ENCODE data around the gene CCNL2. TPM values are rescaled to one million over a fixed set of nuclear protein-coding genes. Genes with fewer than 3 reads are reported as not detected.
A peak's percentile ranks its signal among the peaks of the same experiment; 100 is the strongest.
"Not testable (repeated sequence)": the region's sequence is repeated elsewhere in the genome, so short reads cannot be mapped to it uniquely, and the experiment has no call there.

CCNL2 gene
- 100 to 1,000 TPM; 122 to 249 (median 142) TPM for total RNA-seq

GRCh38 chr1:1399187-1399871, at the start of gene CCNL2:
CCNL2 (minus strand) TSS chr1:1399335; CDS start chr1:1399306, 29 bp downstream.
- DNase-seq (ENCODE audit: low spot score in 2 of 2) = peak; percentile 96 to 100
- intact Hi-C loops (cut with DNase I; ENCODE audit: low total_unique reads) = no loop called here
- TF ChIP-seq POLR2A (IDR thresholded peaks at IDR 0.05) = no peak
- TF ChIP-seq CTCF (IDR thresholded peaks at IDR 0.05) = peak in 1 of 3 donors; percentile 51
- peak within 1 kb of the TSS; percentile 94 for H3K4me3 ChIP-seq (ENCODE audit: low read depth, poor library complexity, severe bottlenecking)
- 1% methylated on average over 20 to 36 of the region's 86 CpGs for WGBS, 2 donors

DNA sequence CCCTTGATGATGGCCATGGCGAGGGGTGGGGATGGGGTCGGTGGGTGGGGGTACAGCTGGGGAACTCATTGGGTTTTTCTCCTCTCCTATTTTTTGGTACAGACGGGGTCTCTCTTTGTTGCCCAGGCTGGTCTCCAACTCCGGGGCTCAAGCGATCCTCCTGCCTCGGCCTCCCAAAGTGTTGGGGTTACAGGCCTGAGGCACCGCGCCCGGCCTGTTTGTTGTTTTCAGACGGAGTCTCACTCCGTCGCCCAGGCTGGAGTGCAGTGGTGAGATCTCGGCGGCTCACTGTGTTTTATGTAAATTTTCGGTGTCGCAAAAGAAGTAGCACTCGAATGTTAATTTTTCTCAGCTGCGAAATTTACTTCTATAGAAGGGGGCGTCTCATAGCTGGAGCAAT, 47.5 kb upstream of the CCNL2 start:
- DNase-seq (ENCODE audit: low spot score in 2 of 2); H3K4me3 ChIP-seq (ENCODE audit: low read depth, poor library complexity, severe bottlenecking); intact Hi-C loops (cut with DNase I; ENCODE audit: low total_unique reads): not testable (repeated sequence)
- 90 to 92% methylated on average over 19 of the region's 19 CpGs for WGBS, 2 donors

- no peak for TF ChIP-seq CTCF (IDR thresholded peaks at IDR 0.05)
- TF ChIP-seq POLR2A (IDR thresholded peaks at IDR 0.05) = no peak
- intact Hi-C loops (cut with DNase I; ENCODE audit: low total_unique reads) = no loop called here
- WGBS, 2 donors = 87 to 90% methylated on average over 26 to 32 of the region's 32 CpGs
- no peak overlapping the region for H3K4me3 ChIP-seq (ENCODE audit: low read depth, poor library complexity, severe bottlenecking)
- no peak for DNase-seq (ENCODE audit: low spot score in 2 of 2)
Measured at GRCh38 chr1:1442069-1442770, 43.1 kb upstream of the CCNL2 start.

DNA sequence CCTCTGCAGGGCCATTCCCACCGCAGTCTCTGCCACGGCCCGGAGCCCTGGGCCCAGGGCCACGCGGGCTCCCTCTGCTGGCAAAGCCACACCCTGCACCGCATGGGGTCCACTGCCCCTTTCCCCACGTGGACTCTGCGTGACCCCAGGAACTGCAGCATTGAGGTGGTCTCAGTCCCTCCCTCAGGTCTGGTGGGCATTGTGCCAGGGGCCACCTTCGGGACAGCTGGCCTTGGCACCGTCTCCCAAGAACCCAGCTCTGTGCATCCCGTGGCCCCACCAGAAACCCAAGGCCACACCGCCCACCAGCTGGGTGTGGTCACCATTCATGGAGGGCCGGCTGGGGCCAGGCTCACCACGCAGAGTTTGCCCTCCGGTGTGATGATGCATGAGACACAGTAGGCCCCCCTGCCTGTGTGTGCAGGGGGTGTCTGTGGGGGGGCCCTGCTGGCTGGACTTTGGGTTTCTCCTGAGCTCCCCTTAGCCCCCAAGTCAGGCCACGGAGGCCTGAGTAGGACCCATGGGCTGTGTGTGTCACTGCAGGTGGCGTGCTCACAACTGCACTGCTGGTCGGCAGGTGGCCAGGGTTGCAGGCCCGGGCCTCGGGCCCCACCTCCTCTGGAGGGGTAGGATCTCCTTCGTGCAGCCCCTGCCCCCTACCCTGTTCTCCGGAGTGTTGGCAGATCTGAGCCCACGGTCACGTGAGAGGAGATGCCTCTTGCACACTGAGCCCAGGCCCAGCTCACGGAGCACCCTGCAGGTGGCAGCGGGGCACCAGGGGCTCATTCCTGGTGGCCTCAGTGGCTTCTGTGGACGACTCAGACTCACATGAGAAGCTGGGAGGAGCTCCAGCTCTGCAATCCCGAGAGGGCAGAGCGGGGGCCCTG, 42.1 kb upstream of the CCNL2 start:
- TF ChIP-seq CTCF (IDR thresholded peaks at IDR 0.05) (no peak), POLR2A (IDR thresholded peaks at IDR 0.05) (no peak)
- WGBS, 2 donors = 24 to 33% methylated on average over 7 to 20 of the region's 29 CpGs
- H3K4me3 ChIP-seq (ENCODE audit: low read depth, poor library complexity, severe bottlenecking) = no peak overlapping the region
- no peak for DNase-seq (ENCODE audit: low spot score in 2 of 2)
- intact Hi-C loops (cut with DNase I; ENCODE audit: low total_unique reads) = no loop called here

DNA sequence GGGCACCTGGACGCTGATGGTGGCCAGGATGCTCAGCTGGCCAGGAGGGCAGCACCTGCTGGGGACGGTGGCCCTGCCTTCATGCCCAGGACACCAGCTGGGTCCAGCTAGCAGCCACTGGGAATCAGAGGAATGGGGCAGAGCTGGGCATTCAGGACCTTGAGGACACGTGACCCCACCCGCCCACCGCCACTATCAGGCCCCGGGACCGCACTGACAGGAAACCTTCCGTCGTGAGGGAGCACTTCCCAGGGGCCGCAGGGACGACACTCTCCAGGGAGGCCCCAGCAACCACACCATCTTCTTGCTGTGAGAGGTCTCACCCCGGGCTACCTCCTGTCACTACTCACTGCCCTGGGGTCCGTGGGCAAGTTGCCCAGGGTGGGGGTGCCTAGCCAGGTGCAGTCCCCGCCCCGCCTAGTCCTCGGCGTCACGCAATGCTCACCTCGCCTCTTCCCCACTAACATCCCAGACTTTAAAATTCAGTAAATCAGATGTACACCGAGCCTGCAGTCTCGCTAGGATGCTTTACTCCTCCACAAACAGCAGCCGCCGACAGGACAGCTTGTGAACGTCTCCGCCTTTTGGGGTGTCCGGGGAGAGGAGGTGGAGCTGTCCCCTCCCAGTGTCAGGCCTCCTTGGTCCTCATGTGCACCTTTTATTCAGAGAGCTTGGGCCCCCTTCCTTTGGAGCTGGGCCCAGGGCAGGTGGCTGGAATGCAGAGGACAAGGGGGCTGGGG, 41.3 kb upstream of the CCNL2 start:
- intact Hi-C loops (cut with DNase I; ENCODE audit: low total_unique reads) = no loop called here
- H3K4me3 ChIP-seq (ENCODE audit: low read depth, poor library complexity, severe bottlenecking) = no peak overlapping the region
- 67 to 73% methylated on average over 19 to 20 of the region's 26 CpGs for WGBS, 2 donors
- TF ChIP-seq POLR2A (IDR thresholded peaks at IDR 0.05) (no peak), CTCF (IDR thresholded peaks at IDR 0.05) (no peak)
- DNase-seq (ENCODE audit: low spot score in 2 of 2) = no peak

Measured in lower leg skin (tissue), 4 donors.